ENCODE results near the gene PLPP4.
A peak's percentile ranks its signal among the peaks of the same experiment; 100 is the strongest.

Gene PLPP4

DNA sequence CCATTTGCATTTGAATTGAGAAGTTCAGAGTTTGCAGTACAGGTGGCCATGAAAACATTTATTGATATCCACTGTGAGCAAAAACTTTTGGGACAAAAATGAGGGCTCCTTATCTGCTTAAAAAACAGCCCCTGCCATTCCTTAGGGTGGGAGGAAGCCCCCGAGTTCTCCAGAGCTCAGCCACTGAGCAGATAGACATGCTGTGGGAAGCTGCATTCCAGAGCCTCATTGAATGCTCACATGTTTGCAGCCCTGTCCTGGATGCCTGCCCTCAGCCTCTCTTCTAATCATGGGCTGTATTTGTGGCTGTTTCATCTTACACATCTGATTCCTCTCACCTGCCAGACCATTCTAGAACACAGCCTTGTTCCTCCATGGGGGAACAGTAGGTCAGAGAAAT is 33.3 kb downstream of the PLPP4 start:
- DNase-seq (ENCODE audit: low spot score), result no peak

DNA sequence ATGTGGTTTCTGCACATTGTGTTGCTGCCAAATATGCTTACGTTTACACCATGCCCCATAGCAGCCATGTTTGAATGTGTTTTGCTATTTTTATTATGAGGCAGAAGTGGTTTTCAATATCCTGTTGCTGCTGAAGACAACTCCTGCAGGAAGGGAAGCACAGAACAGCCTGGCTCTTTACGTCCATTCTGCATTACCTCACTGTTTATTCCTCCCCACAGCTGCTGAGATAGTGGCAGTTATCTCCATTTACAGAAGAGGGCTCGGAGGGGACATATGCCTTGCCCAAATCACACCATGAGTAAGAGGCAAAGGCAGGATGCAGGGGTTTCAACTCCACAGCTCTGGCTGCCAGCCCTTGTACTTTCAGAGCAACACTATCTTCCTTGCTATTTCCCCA is 35.3 kb downstream of the PLPP4 start:
- DNase-seq (ENCODE audit: low spot score), result no peak

DNA sequence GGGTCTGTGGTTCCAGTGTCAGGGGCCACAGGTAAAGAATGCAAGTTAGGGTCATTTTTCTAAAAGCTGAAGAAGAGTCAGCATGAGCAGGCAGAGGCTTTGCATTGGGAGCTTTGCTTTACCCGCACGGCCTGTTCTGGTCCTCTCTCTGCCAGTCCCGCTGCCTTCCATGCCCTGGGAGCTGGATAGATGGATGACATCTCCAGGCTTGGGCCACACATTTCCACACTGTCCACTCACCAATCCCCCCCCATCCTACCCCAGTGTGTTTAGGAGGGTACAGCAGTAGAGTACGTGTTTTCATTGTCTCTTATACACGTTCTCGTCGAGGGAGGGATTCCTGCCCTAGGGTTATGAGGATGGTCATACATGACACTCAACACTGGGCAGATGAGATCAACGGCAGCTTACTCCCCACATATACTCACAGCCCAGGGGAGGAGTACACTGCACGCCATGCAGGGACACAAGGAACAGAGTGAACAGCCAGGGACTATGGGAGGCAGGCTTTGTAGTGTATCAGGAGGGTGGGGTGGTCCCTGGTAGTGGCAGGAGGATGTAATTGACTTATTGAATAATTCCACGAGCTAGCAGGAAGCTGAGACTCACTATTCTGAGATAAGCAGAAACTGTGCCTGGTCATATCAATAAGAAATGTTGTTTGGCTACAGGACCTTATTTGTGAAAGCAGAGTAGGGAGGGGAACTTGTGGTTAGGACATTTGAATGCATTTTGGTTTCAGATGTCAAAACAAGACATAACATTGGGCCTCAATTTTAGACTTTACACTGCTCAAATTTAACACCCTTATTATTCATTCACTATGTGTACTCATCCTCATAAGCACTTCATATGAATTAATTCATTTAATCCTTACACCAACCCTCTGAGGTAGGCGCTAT is 36.6 kb downstream of the PLPP4 start:
- DNase-seq (ENCODE audit: low spot score), result no peak

DNA sequence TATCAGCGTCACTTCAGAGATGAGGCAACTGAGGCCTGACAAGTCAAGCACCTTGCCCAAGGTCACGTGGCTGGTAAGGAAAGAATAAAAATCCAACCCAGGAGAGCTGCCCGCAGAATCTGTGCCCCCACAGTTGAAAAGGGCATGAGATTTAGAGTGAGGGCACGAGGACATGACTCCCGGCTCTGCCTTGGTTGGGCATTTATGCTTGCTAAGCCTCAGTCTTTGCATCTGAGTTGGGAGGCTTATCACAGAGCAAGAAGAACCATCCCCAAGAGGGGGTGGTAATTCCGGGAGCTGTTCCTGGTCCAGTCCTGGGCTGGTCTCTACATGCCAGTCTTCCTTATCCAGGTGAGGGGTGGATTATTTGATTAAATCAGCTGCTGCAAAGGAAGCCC is 37.3 kb downstream of the PLPP4 start:
- no peak for DNase-seq (ENCODE audit: low spot score)

DNA sequence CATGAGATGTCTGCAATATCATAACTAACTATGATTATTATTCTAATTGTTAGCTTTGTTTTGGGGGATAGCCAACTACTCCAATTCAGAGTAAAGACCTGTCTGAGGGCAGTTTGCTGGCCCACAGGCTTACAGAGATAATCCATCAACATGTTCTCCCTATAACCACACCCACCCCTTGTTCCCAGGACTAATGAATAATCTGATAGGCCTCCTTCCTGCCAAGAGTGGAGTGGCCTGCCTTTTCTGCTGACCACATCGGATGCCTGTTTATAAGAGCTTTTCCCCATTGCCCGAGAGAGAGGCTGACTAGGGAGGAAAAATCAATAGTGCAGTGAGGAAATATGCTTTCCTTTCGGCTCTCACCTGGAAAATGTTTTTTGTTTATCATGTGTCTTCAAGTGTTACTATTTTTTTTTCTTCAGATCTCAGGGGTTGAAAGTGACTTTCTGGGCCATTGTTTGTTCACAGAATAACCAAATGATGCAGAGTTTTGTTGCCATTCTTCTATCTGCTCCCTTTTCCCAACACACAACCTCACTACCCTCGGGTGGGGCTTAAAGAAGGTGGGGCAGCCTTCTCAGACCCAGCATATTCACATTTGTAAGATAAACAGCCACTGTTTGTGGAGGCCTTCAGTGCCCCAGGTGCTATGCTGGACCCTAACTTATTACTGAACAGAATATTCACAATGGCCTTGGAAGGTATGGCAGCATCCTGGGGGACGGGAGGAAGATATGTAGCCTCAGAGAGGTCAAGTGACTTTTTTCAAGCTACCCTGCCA is 38.4 kb downstream of the PLPP4 start:
- DNase-seq (ENCODE audit: low spot score), result peak; percentile 56

DNA sequence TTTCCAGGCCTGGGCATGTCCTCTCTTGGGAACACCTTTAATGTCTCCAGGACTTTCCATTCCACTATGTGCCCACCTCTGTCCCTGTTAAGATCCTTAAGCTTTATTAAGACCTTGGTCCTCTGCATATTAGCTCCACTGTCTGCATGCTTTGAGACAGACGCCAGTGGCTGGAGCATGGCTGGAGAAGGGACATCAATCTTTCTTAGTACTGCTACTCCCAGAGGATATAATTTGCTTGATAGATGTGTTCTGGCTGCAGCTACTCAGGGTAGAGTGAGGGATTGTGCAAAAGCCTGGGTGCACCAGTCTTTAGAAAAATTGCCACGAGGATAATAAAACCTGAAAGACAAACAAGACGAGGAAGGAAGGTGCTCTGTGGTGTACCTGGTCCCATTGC is 42.9 kb downstream of the PLPP4 start:
- DNase-seq (ENCODE audit: low spot score), result no peak

DNA sequence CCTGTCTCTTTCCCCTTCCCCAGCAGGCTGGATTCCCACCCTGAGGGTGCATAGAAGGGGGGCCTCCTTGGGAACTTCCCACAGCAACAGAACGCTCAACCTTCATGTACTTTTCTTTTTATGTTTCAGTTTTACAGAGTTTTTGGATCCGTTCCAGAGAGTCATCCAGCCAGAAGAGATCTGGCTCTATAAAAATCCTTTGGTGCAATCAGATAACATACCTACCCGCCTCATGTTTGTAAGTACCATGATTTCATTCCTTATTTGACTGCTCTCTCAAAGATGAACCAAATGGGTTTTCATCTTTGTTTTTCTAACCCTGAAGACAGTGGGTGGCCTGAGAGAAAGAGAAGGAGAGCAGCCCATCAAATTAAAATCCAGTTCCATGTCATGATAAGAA is 46.7 kb downstream of the PLPP4 start:
- peak; percentile 20 for DNase-seq (ENCODE audit: low spot score)

DNA sequence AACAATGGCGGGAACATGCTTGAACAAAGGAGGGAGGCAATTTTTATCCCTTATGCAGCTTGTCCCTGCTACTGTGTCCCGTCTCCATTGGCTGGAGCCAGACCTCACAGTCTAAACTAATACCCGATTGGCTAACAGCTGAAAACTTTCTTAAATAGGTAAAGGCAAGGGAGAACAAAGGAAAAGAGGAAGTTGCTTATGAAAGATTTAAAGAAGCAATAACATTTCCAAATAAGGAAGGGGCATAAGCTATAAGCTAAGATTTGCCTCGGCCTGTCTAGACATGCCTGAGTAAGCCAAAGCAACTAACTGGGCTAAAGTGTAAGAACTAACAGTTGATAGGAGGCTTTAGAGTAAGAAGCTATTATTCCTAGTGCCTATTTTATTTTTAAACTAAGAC is 47.2 kb downstream of the PLPP4 start:
- peak; percentile 7 for DNase-seq (ENCODE audit: low spot score)

DNA sequence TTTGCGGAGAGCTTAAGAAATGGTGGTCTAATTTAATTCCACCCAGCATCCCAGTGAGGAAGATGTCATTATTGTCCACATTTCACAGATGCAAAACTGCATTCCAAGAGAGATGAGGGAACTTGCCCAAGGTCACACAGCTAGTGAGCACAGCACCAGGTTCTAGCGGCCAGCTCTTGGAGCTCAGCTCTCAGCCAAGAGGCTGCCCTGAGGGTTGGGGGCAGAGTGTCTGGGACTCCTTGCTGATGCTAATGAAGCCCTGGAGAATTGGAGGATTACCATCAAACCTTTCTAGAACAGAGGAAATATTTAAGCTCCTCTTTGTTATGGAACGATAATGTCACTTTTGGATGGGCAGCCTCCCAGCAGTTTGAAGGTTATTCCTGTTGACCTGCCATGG is 48.0 kb downstream of the PLPP4 start:
- no peak for DNase-seq (ENCODE audit: low spot score)

DNA sequence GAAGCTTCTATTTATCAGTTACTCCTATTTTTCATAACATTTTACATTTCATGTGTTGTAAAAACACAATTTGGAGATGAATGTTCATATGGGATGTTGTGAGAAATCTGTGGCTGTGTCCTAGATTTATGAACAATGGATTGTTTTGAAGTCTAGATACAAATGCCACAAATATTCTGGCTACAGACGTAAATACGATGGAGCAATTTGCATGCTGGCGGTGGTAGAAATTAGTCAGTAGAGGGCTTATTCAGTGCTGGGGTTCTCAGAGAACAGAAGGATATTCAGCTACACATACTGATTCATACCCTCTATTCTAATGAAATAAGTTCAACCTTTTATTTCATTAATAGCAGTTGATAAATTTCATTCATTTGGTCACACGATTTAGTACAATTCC is 48.8 kb downstream of the PLPP4 start:
- no peak for DNase-seq (ENCODE audit: low spot score)

DNA sequence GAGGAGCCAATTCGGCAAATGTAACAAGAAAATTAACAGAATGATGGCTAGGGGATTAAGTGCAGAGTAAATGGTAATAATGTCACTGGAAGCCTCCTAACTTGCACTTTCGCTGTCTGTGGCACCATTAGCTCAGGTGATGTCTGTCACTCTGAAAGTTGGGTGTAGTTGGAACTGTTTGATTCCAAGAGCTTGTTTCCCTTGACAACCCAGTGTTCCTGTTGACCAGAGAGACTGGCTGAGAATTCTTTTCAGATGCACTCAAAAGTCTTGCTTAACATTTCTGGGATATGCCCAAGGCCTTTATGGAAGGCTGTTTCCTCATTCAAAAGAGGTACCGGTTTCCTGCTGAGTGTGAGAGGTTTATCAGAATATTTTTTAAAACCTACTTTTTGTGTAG is 49.6 kb downstream of the PLPP4 start:
- DNase-seq (ENCODE audit: low spot score), result peak; percentile 37

DNA sequence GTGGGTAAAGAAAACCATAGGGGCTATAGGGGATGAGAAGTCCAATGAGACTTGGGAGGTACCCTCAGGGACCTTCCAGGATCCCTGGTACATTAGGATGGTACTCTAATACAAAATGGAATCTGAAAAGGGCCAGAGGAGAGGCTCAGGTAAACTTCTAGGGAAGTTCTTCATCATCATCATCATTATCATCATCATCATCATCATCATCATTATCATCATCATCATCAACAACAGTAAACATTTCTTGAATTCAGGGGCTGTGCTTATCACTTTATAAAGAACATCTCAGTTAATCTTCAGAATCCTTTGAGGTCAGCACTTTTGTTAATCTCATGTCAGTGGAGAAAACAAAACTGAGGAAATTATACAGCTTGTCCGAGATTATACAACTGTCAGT is 50.1 kb downstream of the PLPP4 start:
- DNase-seq (ENCODE audit: low spot score), result no peak

DNA sequence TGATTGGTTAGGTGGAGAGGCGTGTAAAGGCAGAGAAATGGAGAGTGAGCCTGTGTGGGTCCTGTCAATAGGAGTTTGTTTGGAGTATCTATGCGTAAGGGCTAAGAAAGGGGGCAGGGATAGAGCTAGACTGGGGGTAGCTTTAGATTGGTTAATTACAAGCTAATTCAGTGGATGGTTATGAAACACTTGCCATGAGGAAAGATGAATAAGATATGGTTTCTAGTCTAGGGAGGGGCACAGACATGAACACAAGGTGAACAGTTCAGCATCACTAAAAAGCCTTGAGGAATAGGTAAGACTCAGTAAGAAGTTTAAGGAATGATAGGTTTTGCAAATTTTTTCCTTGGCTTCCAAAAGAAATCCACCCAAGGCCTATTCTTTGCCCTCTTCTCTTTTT is 50.6 kb downstream of the PLPP4 start:
- DNase-seq (ENCODE audit: low spot score), result no peak

DNA sequence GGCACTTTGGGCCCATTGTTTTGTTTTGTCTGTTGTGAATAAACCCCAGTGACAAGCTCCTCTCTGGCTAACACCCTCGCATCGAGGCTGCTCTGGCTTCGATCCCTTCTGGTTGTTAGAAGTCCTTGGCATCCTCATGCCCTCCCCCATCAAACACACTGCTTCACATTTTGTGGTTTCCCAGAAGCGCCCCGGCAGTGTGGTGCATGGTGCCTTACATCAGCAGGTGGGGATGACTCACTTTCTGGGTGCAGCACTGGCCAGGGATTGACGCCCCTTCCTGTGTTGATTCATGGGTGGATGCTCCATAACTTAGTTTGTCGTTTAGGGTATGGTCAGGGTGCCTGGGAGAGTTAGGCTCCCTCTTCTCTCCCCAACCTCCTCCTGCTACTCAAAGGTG is 51.4 kb downstream of the PLPP4 start:
- peak; percentile 94 for DNase-seq (ENCODE audit: low spot score)

DNA sequence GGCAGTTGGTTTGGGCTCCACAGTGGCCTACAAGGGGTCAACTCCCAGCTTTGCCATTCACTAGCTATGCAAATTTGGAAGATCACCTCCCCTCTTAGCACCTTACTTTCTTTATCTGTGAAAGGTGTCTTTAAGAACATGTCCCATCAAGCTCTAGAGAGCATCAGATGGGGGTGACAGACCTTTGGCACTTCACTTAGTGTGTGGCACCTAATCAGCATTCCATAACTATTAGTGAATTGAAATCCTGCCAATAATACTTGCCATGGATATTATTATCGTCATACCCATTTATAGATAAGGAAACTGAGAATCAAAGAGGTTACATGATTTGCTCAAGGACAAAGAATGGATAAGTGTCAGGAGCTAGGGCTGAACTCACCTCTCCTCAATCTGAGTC is 51.9 kb downstream of the PLPP4 start:
- no peak for DNase-seq (ENCODE audit: low spot score)

DNA sequence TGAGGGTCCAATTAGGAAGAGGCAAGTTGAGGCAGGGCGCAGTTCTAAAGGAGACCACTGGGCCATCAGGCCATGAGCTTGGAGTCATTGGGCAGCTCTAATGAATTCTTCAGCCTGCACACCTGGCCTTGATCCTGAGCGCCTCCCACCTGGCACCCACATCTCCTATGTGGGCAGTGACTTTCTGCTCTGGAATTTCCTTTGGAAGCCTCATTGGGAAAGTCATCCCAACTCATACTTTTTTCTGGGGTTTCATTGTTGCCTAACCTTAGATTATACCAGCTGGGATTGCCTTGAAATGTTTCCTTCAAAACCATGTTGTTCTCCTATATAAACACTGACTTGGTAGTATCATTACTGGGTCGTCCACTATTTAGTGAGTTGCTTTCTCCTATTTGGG is 54.1 kb downstream of the PLPP4 start:
- peak; percentile 80 for DNase-seq (ENCODE audit: low spot score)

DNA sequence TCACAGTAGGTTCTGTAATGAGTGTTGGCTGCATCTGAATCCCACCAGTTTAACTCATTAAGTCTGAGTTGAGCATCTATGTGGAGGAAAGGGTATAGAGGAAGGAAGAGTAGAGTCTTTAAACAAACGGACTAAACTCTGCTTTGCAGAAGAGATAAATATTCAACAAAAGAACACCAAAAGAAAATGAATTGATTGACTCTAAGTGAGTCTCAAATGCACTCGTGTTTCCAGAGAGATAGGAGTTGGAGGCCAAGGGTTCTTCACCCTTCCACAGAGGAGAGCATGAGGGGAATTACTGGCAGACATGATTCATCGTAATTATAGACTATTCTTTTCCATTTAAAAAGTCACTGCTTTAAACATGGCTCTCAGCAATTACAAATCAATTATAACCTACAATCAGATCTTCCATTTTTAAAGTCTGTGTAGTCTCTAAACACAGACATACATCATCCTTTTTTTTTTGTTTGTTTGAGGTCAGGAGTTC is 56.3 kb downstream of the PLPP4 start:
- no peak for DNase-seq (ENCODE audit: low spot score)

DNA sequence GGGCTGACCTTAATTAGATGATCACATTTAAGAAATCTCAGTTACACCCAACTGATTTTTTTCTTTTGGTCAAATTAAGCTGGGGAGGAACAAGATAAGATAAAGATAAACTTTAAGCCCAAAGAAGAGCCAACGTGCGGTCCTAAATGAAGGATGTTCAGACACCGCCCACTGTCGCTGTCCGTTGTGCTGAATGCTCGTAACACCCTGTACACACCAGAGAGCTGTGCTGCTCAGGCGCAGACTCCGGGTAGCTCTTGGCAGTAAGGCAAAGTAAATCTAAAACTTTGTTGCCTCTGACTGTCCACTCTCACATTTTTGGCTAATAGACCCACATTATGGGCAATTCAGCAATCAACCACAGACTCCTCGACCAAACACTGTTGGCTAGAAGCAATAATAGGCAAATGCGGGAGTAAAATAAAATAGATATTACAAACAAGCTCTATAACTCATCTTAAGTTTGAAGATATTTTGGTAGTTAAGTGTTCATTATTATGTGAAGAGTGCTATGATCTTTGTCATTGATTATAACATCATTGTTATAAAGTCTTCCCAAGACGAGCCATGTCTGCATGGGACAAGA is 57.1 kb downstream of the PLPP4 start:
- DNase-seq (ENCODE audit: low spot score), result peak; percentile 37

DNA sequence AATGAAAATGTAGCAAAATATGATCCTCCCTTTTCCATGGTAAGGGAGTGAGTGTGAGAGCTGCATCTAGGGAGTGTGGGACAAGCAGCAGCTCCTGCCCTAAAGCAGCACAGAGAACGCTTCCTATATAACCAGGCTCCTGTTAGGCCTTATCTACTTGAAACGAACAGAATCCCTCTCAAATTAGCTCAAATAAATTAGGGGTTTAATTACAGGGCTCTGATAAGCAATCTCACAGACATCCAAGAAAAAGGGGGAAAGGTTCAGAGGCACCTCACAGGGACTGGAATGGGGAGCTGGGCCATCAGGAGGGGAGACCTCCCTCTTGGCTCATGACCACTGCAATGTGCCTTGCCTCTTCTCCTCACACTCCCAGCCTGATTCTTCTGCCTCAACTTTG is 57.9 kb downstream of the PLPP4 start:
- no peak for DNase-seq (ENCODE audit: low spot score)

DNA sequence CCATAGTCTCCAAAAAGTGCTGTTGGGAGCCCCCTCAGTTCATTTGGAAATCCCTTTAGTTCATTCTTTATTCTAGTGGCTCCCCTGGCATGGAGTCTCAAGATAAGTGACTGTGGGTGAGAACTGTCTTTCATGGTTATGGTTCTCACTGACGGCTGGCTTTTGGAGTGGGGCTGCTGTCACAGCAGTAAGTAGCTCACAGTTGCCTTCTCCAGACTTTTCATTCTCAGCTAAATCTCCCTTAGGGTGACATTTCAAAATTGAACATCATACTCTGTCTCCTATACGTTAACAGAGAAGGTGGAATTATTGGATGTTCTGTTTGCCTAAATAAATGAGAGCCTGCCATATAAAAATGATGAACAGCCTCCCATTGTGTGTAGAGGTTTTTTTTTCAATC is 58.7 kb downstream of the PLPP4 start:
- no peak for DNase-seq (ENCODE audit: low spot score)

DNA sequence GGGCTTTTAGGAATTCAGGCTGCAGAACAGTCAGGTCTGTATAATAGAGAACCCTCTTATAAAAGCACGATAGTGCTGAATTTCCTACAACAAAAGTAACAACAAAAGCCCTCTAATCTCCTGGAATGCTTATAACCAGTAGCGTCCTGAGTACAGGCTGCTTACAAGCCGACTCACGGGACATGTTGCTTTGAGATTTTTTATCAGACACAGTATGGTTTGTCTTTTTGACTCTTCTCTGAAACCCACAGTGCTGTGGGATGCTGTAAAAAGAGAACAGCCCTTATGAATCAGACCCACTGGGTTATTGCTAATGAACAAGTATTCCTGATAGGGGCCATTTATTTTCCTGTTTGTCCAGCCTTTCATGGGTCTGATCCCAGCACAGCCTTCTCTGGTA is 59.4 kb downstream of the PLPP4 start:
- no peak for DNase-seq (ENCODE audit: low spot score)

DNA sequence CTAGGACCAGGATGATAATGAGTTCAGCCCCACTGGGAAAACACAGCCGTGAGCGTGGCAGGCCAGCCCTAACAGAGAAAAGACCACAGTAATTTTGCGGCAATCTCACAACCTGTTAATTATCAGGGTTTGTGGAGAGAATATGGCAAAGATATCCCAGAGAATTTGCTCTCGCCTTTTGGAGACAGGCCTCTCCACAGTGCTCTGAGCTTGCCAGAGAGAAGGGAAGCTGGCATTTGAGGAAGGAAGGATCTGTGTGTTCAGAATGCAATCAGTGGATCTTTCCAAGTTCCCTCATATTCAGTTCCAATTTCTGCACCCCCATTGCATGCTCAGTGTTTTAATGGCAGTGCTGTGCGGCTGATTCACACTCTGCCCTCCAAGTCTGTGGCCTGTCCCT is 60.2 kb downstream of the PLPP4 start:
- no peak for DNase-seq (ENCODE audit: low spot score)
